ENCODE data around the gene ATXN10. TPM values are rescaled to one million over a fixed set of nuclear protein-coding genes. Genes with fewer than 3 reads are reported as not detected.

ATXN10 gene
- total and polyA plus RNA-seq, 2 of the 8 experiments (the other 6 are each of a cell fraction or from before 2014, with no cell fraction given), result 134 to 210 TPM

DNA sequence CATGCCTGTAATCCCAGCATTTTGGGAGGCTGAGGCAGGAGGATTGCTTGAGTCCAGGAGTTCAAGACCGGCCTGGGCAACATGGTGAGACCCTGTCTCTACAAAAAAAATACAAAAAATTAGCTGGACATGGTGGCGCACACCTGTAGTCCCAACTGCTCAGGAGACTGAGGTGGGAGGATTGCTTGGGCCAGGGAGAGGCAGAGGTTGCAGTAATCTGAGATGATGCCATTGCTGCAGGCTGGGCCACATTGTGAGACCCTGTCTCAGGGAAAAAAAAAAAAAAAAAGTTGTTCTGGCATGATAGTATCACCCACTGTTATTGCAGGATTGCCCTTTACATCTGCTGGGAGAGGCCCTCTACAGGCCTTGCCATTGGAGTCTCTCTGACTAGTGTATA lies 18.4 kb downstream of the ATXN10 start (continued):
- TF ChIP-seq, protein P1, sequence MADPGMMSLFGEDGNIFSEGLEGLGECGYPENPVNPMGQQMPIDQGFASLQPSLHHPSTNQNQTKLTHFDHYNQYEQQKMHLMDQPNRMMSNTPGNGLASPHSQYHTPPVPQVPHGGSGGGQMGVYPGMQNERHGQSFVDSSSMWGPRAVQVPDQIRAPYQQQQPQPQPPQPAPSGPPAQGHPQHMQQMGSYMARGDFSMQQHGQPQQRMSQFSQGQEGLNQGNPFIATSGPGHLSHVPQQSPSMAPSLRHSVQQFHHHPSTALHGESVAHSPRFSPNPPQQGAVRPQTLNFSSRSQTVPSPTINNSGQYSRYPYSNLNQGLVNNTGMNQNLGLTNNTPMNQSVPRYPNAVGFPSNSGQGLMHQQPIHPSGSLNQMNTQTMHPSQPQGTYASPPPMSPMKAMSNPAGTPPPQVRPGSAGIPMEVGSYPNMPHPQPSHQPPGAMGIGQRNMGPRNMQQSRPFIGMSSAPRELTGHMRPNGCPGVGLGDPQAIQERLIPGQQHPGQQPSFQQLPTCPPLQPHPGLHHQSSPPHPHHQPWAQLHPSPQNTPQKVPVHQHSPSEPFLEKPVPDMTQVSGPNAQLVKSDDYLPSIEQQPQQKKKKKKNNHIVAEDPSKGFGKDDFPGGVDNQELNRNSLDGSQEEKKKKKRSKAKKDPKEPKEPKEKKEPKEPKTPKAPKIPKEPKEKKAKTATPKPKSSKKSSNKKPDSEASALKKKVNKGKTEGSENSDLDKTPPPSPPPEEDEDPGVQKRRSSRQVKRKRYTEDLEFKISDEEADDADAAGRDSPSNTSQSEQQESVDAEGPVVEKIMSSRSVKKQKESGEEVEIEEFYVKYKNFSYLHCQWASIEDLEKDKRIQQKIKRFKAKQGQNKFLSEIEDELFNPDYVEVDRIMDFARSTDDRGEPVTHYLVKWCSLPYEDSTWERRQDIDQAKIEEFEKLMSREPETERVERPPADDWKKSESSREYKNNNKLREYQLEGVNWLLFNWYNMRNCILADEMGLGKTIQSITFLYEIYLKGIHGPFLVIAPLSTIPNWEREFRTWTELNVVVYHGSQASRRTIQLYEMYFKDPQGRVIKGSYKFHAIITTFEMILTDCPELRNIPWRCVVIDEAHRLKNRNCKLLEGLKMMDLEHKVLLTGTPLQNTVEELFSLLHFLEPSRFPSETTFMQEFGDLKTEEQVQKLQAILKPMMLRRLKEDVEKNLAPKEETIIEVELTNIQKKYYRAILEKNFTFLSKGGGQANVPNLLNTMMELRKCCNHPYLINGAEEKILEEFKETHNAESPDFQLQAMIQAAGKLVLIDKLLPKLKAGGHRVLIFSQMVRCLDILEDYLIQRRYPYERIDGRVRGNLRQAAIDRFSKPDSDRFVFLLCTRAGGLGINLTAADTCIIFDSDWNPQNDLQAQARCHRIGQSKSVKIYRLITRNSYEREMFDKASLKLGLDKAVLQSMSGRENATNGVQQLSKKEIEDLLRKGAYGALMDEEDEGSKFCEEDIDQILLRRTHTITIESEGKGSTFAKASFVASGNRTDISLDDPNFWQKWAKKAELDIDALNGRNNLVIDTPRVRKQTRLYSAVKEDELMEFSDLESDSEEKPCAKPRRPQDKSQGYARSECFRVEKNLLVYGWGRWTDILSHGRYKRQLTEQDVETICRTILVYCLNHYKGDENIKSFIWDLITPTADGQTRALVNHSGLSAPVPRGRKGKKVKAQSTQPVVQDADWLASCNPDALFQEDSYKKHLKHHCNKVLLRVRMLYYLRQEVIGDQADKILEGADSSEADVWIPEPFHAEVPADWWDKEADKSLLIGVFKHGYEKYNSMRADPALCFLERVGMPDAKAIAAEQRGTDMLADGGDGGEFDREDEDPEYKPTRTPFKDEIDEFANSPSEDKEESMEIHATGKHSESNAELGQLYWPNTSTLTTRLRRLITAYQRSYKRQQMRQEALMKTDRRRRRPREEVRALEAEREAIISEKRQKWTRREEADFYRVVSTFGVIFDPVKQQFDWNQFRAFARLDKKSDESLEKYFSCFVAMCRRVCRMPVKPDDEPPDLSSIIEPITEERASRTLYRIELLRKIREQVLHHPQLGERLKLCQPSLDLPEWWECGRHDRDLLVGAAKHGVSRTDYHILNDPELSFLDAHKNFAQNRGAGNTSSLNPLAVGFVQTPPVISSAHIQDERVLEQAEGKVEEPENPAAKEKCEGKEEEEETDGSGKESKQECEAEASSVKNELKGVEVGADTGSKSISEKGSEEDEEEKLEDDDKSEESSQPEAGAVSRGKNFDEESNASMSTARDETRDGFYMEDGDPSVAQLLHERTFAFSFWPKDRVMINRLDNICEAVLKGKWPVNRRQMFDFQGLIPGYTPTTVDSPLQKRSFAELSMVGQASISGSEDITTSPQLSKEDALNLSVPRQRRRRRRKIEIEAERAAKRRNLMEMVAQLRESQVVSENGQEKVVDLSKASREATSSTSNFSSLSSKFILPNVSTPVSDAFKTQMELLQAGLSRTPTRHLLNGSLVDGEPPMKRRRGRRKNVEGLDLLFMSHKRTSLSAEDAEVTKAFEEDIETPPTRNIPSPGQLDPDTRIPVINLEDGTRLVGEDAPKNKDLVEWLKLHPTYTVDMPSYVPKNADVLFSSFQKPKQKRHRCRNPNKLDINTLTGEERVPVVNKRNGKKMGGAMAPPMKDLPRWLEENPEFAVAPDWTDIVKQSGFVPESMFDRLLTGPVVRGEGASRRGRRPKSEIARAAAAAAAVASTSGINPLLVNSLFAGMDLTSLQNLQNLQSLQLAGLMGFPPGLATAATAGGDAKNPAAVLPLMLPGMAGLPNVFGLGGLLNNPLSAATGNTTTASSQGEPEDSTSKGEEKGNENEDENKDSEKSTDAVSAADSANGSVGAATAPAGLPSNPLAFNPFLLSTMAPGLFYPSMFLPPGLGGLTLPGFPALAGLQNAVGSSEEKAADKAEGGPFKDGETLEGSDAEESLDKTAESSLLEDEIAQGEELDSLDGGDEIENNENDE (IDR thresholded peaks at IDR 0.05; ENCODE audit: insufficient replicate concordance, low read length), result no peak
- no peak for TF ChIP-seq PHF8 (conservative IDR thresholded peaks at IDR 0.05; ENCODE audit: low read depth, low read length)
- no peak for TF ChIP-seq SP4 (IDR thresholded peaks at IDR 0.05; ENCODE audit: low read length)

Measured in H1 (cell line).